Measurements from ENCODE around the gene ILDR2.

- TF ChIP-seq CTCF (tag by site-specific recombination; IDR thresholded peaks at IDR 0.05) (no peak), ZBTB26 (tag by site-specific recombination; optimal IDR thresholded peaks at IDR 0.05) (no peak), ZNF580 (tag by site-specific recombination; IDR thresholded peaks at IDR 0.05) (no peak)
These were observed 59.4 kb downstream of the ILDR2 start for GRCh38 chr1:166915941-166916340.

Measured in HEK293 (cell line).